ENCODE results near the gene LSM2. TPM values are rescaled to one million over a fixed set of nuclear protein-coding genes. Genes with fewer than 3 reads are reported as not detected.
A peak's percentile ranks its signal among the peaks of the same experiment; 100 is the strongest.
"Not testable (repeated sequence)": the region's sequence is repeated elsewhere in the genome, so short reads cannot be mapped to it uniquely, and the experiment has no call there.

LSM2 gene
- 10 to 100 TPM; 27.1 to 70.8 (median 36.6) TPM for total RNA-seq

DNA sequence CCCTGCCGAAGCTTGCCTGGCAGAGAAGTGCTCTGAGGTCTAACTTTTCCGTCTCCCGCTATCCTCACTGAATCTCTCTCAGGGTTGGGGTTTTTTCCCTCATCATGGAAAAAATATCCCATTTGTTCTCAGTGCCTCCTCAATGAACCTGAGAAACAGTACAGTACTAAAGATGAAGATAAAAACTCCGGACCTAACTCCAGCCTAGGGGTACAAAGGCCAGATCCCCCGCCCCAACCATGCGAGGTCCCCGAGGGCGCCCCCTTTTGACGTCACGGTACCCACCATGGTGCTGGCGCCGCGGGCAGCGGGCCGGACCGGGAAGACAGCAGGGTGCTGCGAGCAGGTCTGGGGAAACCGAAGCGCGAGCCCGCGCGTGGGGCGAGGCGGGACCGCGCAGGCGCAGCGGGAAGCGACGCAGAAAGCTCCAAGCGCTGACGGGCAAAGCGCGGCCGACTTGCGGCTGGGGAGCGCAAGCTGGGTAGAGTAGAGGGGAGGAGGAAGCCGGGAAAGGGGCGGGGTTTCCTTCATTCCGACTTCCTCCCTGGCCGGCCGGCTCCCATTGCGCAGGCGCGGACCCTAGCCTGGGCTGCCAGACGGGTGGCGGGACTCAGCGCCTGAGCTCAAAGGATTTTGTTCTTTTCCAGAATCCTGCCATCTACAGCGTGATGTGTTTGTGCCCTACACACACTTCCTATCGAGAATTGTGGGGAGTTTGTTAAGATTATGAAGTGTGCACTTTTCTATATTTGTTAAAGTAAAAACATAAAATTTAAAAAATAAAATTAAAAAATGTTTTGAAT lies at the start of gene LSM2:
TSS of gene LSM2 (minus strand) at position 497 of the 803 bp plus-strand sequence. CDS start at position 288, 209 bp downstream.
- Histone ChIP-seq H3K27ac (peak within 1 kb of the TSS; percentile 85 to 98 (median 94)), H3K9me3 (no peaks in the 10 kb centered on the region), H3K4me1 (peaks cover 7 to 26% (median 16%) of the 10 kb centered on the region in 3 donors), H3K4me3 (peak within 1 kb of the TSS; percentile 45 to 76 (median 62)), H3K27me3 (no peaks in the 10 kb centered on the region), H3K36me3 (peaks cover 0 to 22% (median 0%) of the 10 kb centered on the region in 3 donors)
- TF ChIP-seq POLR2A (IDR thresholded peaks at IDR 0.05) (peak in 3 of 4 donors; percentile 58 to 89 (median 78)), CTCF (IDR thresholded peaks at IDR 0.05) (peak in 4 of 6 experiments; percentile 1 to 53 (median 26))
- 0 to 1% methylated on average over 17 to 29 of the region's 51 CpGs for WGBS, 2 donors
- peak; percentile 79 for DNase-seq
- intact Hi-C loops (cut with DNase I) = no loop called here

DNA sequence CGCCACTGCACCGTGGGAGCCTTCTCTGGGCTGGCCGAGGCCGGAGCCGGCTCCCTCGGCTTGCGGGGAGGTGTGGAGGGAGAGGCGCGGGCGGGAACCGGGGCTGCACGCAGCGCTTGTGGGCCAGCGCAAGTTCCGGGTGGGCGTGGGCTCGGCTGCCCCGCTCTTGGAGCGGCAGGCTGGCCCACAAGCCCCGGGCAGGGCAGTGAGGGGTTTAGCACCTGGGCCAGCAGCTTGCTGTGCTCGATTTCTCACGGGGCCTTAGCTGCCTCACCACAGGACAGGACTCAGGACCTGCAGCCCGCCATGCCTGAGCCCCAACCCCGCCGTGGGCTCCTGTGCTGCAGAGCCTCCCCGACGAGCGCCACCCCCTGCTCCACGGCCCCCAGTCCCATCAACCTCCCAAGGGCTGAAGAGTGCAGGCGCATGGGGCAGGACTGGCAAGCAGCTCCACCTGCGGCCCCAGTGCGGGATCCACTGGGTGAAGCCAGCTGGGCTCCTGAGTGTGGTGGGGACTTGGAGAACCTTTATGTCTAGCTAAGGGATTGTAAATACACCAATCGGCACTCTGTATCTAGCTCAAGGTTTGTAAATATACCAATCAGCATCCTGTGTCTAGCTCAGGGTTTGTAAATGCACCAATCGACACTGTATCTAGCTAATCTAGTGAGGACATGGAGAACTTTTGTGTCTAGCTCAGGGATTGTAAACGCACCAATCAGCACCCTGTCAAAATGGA lies 45.4 kb upstream of the LSM2 start:
- H3K36me3 ChIP-seq; DNase-seq; intact Hi-C loops (cut with DNase I); H3K27me3 ChIP-seq; H3K4me3 ChIP-seq; H3K9me3 ChIP-seq; H3K27ac ChIP-seq; H3K4me1 ChIP-seq: not testable (repeated sequence)
- WGBS, 2 donors = 89 to 100% methylated on average over 1 to 12 of the region's 35 CpGs

DNA sequence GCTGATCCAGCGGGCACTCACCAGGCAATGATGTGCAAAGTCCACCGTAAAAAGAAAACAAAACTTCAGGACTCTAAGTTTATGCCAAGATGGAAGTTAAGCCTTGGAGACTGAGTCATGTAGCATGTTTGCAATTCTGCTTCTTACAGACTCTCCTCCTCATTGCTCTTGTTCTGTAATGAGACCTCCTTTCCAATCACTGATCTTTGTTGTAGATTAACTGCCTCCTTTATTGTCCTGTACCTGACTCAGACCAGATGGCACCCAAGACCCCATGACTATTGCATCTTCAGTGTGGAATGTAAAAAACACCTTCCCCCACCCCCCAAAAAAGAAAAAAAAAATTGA lies 44.7 kb upstream of the LSM2 start:
- intact Hi-C loops (cut with DNase I) = no loop called here
- TF ChIP-seq POLR2A (IDR thresholded peaks at IDR 0.05) = no peak
- no peaks in the 10 kb centered on the region for H3K27me3 ChIP-seq
- H3K9me3 ChIP-seq = no peaks in the 10 kb centered on the region
- H3K4me3 ChIP-seq = no peak overlapping the region
- no peaks in the 10 kb centered on the region for H3K36me3 ChIP-seq
- DNase-seq = no peak
- no peaks in the 10 kb centered on the region for H3K4me1 ChIP-seq
- 35 to 47% methylated on average over 2 of the region's 2 CpGs for WGBS, 2 donors
- no peak overlapping the region for H3K27ac ChIP-seq

DNA sequence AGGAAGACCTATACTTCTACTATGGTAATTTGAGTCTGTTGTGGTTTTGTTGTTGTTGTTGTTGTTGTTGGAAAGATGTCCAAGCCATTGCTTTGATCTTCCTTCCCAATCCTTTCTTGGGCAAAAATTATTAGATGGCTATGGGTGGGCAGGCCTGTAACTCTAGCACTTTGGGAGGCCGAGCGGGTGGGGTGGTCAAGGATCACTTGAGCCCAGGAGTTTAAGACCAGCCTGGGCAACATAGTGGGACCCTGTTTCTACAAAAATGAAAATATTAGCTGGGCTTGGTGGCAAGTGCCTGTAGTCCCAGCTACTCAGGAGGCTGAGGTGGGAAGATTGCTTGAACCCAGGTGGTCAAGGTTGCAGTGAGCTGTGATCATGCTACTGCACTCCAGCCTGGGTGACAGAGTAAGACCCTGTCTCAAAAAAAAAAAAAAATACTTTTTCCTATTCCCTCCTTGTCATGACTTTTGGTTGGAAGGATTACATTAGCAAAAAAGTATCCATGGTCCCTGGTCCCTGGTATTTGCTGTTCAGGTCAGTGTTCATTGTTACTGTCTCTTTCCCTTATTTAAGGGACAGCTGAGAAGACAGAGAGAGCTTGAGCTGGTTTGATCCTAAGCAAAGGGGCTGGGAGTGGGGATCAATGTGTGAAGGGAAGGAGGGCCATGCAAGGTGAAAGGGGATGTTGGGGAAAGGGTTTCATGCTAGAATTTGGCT lies 44.2 kb upstream of the LSM2 start:
- intact Hi-C loops (cut with DNase I) = no loop called here
- DNase-seq = no peak
- no peak for TF ChIP-seq CTCF (IDR thresholded peaks at IDR 0.05)
- no peak for TF ChIP-seq POLR2A (IDR thresholded peaks at IDR 0.05)

DNA sequence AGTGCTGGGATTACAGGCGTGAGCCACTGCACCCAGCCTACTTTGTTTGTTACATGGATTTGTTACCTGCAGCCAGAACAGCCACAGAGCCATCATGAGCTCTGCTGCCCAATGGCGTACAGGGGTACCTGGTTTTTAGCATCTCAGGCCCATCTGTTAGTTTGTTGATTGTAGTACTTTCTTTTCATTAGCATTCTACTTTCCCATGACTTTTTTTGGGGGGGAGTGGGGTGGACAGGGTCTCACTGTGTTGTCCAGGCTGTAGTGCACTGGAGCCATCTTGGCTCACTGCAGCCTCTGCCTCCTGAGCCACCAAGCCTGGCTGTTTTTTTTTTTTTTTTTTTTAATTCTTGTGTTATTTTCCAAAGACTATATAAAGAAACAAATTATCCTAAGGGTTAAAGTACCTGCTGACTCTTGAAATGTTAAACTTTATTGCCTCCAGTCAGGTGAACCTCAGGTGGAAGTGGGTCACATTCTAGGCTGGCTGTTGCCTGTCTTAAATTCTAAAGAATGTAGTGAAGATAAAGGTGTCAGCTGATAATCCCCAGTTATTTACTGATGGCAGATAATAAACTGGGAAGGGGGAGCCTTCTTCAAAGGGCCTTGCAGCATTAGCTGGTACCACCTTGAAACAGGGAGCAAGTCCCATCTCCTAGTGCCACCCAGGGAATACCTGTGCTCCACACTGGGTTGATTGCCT lies 40.7 kb upstream of the LSM2 start:
- WGBS, 2 donors = 69 to 83% methylated on average over 2 of the region's 2 CpGs
- intact Hi-C loops (cut with DNase I) = no loop called here
- no peaks in the 10 kb centered on the region for H3K9me3 ChIP-seq
- no peaks in the 10 kb centered on the region for H3K4me1 ChIP-seq
- no peak for DNase-seq
- TF ChIP-seq CTCF (IDR thresholded peaks at IDR 0.05) = no peak
- no peak overlapping the region for H3K4me3 ChIP-seq
- no peak overlapping the region for H3K27ac ChIP-seq
- no peaks in the 10 kb centered on the region for H3K36me3 ChIP-seq
- H3K27me3 ChIP-seq = no peaks in the 10 kb centered on the region

More for the DNA sequence above, 44.2 kb upstream of the LSM2 start:
- 100% methylated on average over 2 of the region's 2 CpGs for WGBS, 2 donors
- no peaks in the 10 kb centered on the region for H3K4me1 ChIP-seq
- H3K27ac ChIP-seq = no peak overlapping the region
- H3K36me3 ChIP-seq = no peaks in the 10 kb centered on the region
- H3K9me3 ChIP-seq = no peaks in the 10 kb centered on the region
- no peak overlapping the region for H3K4me3 ChIP-seq
- no peaks in the 10 kb centered on the region for H3K27me3 ChIP-seq
